ENCODE results near the gene S1PR2.

DNA sequence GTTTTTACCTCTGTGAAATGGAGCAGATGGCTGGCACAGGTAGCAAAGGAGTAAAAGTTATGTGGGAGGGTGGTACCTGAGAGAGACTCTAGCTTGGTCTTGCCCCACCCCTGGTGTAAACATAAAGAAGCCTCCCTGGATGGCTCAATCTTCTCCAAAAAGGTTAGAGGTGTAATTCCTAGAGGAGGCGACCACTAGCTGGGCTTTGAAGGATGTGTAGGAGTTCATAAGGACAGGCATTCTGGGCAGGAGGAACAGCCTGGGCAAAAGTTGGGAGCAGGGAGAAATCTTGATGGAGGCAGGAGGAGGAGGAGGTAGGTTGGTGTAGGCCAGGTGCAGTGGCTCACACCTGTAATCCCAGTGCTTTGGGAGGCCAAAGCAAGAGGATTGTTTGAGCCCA lies 47.8 kb upstream of the S1PR2 start:
- no peak for TF ChIP-seq POLR2AphosphoS5 (IDR thresholded peaks at IDR 0.05)
- TF ChIP-seq, protein P1, sequence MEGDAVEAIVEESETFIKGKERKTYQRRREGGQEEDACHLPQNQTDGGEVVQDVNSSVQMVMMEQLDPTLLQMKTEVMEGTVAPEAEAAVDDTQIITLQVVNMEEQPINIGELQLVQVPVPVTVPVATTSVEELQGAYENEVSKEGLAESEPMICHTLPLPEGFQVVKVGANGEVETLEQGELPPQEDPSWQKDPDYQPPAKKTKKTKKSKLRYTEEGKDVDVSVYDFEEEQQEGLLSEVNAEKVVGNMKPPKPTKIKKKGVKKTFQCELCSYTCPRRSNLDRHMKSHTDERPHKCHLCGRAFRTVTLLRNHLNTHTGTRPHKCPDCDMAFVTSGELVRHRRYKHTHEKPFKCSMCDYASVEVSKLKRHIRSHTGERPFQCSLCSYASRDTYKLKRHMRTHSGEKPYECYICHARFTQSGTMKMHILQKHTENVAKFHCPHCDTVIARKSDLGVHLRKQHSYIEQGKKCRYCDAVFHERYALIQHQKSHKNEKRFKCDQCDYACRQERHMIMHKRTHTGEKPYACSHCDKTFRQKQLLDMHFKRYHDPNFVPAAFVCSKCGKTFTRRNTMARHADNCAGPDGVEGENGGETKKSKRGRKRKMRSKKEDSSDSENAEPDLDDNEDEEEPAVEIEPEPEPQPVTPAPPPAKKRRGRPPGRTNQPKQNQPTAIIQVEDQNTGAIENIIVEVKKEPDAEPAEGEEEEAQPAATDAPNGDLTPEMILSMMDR (IDR thresholded peaks at IDR 0.05), result no peak
